Natural killer cell (primary cell): ENCODE results near the gene KRT85. TPM values are rescaled to one million over a fixed set of nuclear protein-coding genes. Genes with fewer than 3 reads are reported as not detected.

ENCODE experiments used
- ATAC-seq, 3 donors: fragments of 150-1000 bp in 2 of 3; fragments of 200-7000 bp in 1 of 3; cut with Tn5 transposase; 1 replicate in 1 of 3; 2 replicates in 2 of 3; pipeline ENCODE4 v1.10.0; 2021; ENCODE audit warnings: mild to moderate bottlenecking in 2 of 3, moderate library complexity in 2 of 3
- DNase-seq, 2 donors: peaks; one replicate each; pipeline versions ENCODE4 v3.0.0 to v3.0.0-alpha.2; 2013 to 2021; ENCODE audit warnings: mixed read lengths in 1 of 2
- H3K27ac ChIP-seq: one replicate; pipeline ENCODE4 v1.5.1; 2013; ENCODE audit warnings: mild to moderate bottlenecking, low read length
- H3K27me3 ChIP-seq: one replicate; pipeline ENCODE4 v1.6.1; 2013; ENCODE audit warnings: low read length; ENCODE audit not compliant: control insufficient read depth, insufficient read depth
- H3K36me3 ChIP-seq: one replicate; pipeline ENCODE4 v1.6.1; 2013; ENCODE audit warnings: low read length; ENCODE audit not compliant: control insufficient read depth, insufficient read depth
- H3K4me1 ChIP-seq: one replicate; pipeline ENCODE4 v1.6.1; 2013; ENCODE audit warnings: low read length; ENCODE audit not compliant: control insufficient read depth, insufficient read depth
- H3K4me3 ChIP-seq: one replicate; pipeline ENCODE4 v1.5.1; 2013; ENCODE audit warnings: low read length
- H3K9me3 ChIP-seq: one replicate; pipeline ENCODE4 v1.6.1; 2013; ENCODE audit warnings: low read length; ENCODE audit not compliant: control insufficient read depth, insufficient read depth
- H3K27ac Mint-ChIP-seq, 2 donors: one replicate each; pipeline ENCODE4 v1.8.0; 2022; ENCODE audit warnings: mild to moderate bottlenecking in 2 of 2, mixed read lengths in 2 of 2, moderate library complexity in 1 of 2
- H3K27me3 Mint-ChIP-seq, 2 donors: one replicate each; pipeline ENCODE4 v1.8.0; 2022; ENCODE audit warnings: low read depth in 2 of 2, mixed read lengths in 2 of 2
- H3K36me3 Mint-ChIP-seq: one replicate; pipeline ENCODE4 v1.8.0; 2022; ENCODE audit warnings: mixed read lengths
- H3K4me1 Mint-ChIP-seq, 2 donors: one replicate each; pipeline ENCODE4 v1.8.0; 2022; ENCODE audit warnings: mixed read lengths in 2 of 2
- H3K4me3 Mint-ChIP-seq: one replicate; pipeline ENCODE4 v1.8.0; 2022; ENCODE audit warnings: mild to moderate bottlenecking, moderate library complexity, mixed read lengths
- H3K9me3 Mint-ChIP-seq, 2 donors: one replicate each; pipeline ENCODE4 v1.8.0; 2022; ENCODE audit warnings: mixed read lengths in 2 of 2
- CTCF ChIP-seq: fragments of 200-600 bp; IDR thresholded peaks from one replicate; pipeline ENCODE4 v1.8.0; 2022; ENCODE audit warnings: antibody characterized with exemption
- WGBS: methylation state at CpG from one replicate; pipeline ENCODE4 v1.1.7; 2013; ENCODE audit warnings: missing lambda C conversion rate; ENCODE audit not compliant: insufficient coverage; 5-methylcytosine and 5-hydroxymethylcytosine counted together
- intact Hi-C: fragments of 100-400 bp; cut with micrococcal nuclease; formaldehyde crosslinking; loops from one replicate; pipeline ENCODE4 v1.14.2; 2022
- total RNA-seq, 4 donors: library from RNA; stranded (reverse); fragments of 120-200 nt in 1 of 4; gene quantifications; one replicate each; pipeline versions ENCODE4 v1.2.3 to v1.2.4, GENCODE V29; 2013 to 2022

The KRT85 gene
- total RNA-seq, 3 donors from 2014 or later (not counting 1 experiment from before 2014, with no cell fraction given) = not detected

GRCh38 chr12:52337054-52337453, 30.2 kb downstream of the KRT85 start:
- Histone ChIP-seq H3K36me3 (no peaks in the 10 kb centered on the region), H3K9me3 (no peaks in the 10 kb centered on the region), H3K27ac (no peak overlapping the region), H3K27me3 (peaks cover 4% of the 10 kb centered on the region), H3K4me1 (no peaks in the 10 kb centered on the region), H3K4me3 (no peak overlapping the region)
- no peak overlapping the region for H3K4me3 Mint-ChIP-seq
- no peak overlapping the region for H3K27ac Mint-ChIP-seq
- H3K27me3 Mint-ChIP-seq = peaks cover 41 to 48% of the 10 kb centered on the region in 2 donors
- peaks cover 0 to 4% of the 10 kb centered on the region in 2 donors for H3K9me3 Mint-ChIP-seq
- no CpG with 5 or more reads among the region's 1 CpG for WGBS
- DNase-seq = no peak
- no peak for ATAC-seq
- no peaks in the 10 kb centered on the region for H3K36me3 Mint-ChIP-seq
- no peak for TF ChIP-seq CTCF
- intact Hi-C loops = no loop called here
- no peaks in the 10 kb centered on the region for H3K4me1 Mint-ChIP-seq

GRCh38 chr12:52336641-52337040, 30.6 kb downstream of the KRT85 start:
- intact Hi-C loops = no loop called here
- ATAC-seq (no peak), DNase-seq (no peak)
- Histone ChIP-seq H3K27ac (no peak overlapping the region), H3K9me3 (no peaks in the 10 kb centered on the region), H3K4me3 (no peak overlapping the region), H3K36me3 (no peaks in the 10 kb centered on the region), H3K27me3 (peaks cover 4% of the 10 kb centered on the region), H3K4me1 (no peaks in the 10 kb centered on the region)
- peaks cover 41 to 49% of the 10 kb centered on the region in 2 donors for H3K27me3 Mint-ChIP-seq
- H3K9me3 Mint-ChIP-seq = peaks cover 0 to 4% of the 10 kb centered on the region in 2 donors
- H3K4me1 Mint-ChIP-seq = no peaks in the 10 kb centered on the region
- no CpG with 5 or more reads among the region's 2 CpGs for WGBS
- no peak for TF ChIP-seq CTCF
- H3K27ac Mint-ChIP-seq = no peak overlapping the region
- no peaks in the 10 kb centered on the region for H3K36me3 Mint-ChIP-seq
- no peak overlapping the region for H3K4me3 Mint-ChIP-seq

GRCh38 chr12:52335598-52336262, 31.6 kb downstream of the KRT85 start:
- no peak for DNase-seq
- H3K4me3 Mint-ChIP-seq = no peak overlapping the region
- Histone ChIP-seq H3K9me3 (no peaks in the 10 kb centered on the region), H3K4me1 (no peaks in the 10 kb centered on the region), H3K27ac (no peak overlapping the region), H3K36me3 (no peaks in the 10 kb centered on the region), H3K4me3 (no peak overlapping the region), H3K27me3 (peaks cover 4% of the 10 kb centered on the region)
- peaks cover 0 to 4% of the 10 kb centered on the region in 2 donors for H3K9me3 Mint-ChIP-seq
- no peaks in the 10 kb centered on the region for H3K36me3 Mint-ChIP-seq
- H3K27ac Mint-ChIP-seq = no peak overlapping the region
- TF ChIP-seq CTCF = no peak
- intact Hi-C loops = no loop called here
- no peaks in the 10 kb centered on the region for H3K4me1 Mint-ChIP-seq
- WGBS = 96% methylated on average over 3 of the region's 4 CpGs
- peaks cover 42 to 51% of the 10 kb centered on the region in 2 donors for H3K27me3 Mint-ChIP-seq
- ATAC-seq = no peak

- Mint-ChIP-seq H3K4me3 (no peak overlapping the region), H3K27ac (no peak overlapping the region), H3K36me3 (no peaks in the 10 kb centered on the region), H3K4me1 (no peaks in the 10 kb centered on the region), H3K9me3 (peaks cover 0 to 4% of the 10 kb centered on the region in 2 donors), H3K27me3 (peaks cover 46 to 51% of the 10 kb centered on the region in 2 donors)
- H3K36me3 ChIP-seq = no peaks in the 10 kb centered on the region
- 100% methylated on average over 2 of the region's 3 CpGs for WGBS
- peaks cover 4% of the 10 kb centered on the region for H3K27me3 ChIP-seq
- no peak overlapping the region for H3K27ac ChIP-seq
- TF ChIP-seq CTCF = no peak
- ATAC-seq (no peak), DNase-seq (no peak)
- H3K9me3 ChIP-seq = no peaks in the 10 kb centered on the region
- H3K4me1 ChIP-seq = no peaks in the 10 kb centered on the region
- no peak overlapping the region for H3K4me3 ChIP-seq
- intact Hi-C loops = no loop called here
These were observed 33.1 kb downstream of the KRT85 start for GRCh38 chr12:52334185-52334584.
